Osteocyte (in vitro differentiated cells): Measurements from ENCODE around the gene NOTCH1. TPM values are rescaled to one million over a fixed set of nuclear protein-coding genes. Genes with fewer than 3 reads are reported as not detected.
A peak's percentile ranks its signal among the peaks of the same experiment; 100 is the strongest.

Source experiments
- DNase-seq: peaks from one replicate; pipeline ENCODE4 v3.0.0; 2021; ENCODE audit warnings: mixed read lengths; ENCODE audit not compliant: unreplicated experiment; ENCODE audit errors: extremely low spot score
- H3K27ac Mint-ChIP-seq: one replicate; pipeline ENCODE4 v1.8.0; 2021; ENCODE audit warnings: mild to moderate bottlenecking, mixed read lengths; ENCODE audit not compliant: unreplicated experiment
- H3K27me3 Mint-ChIP-seq: one replicate; pipeline ENCODE4 v1.8.0; 2021; ENCODE audit warnings: mixed read lengths; ENCODE audit not compliant: unreplicated experiment
- H3K36me3 Mint-ChIP-seq: one replicate; pipeline ENCODE4 v1.8.0; 2021; ENCODE audit warnings: mixed read lengths; ENCODE audit not compliant: unreplicated experiment
- H3K4me1 Mint-ChIP-seq: one replicate; pipeline ENCODE4 v1.8.0; 2021; ENCODE audit warnings: mixed read lengths; ENCODE audit not compliant: unreplicated experiment
- H3K4me3 Mint-ChIP-seq: one replicate; pipeline ENCODE4 v1.8.0; 2021; ENCODE audit warnings: mild to moderate bottlenecking, moderate library complexity, mixed read lengths; ENCODE audit not compliant: unreplicated experiment
- H3K9me3 Mint-ChIP-seq: one replicate; pipeline ENCODE4 v1.8.0; 2021; ENCODE audit warnings: mixed read lengths; ENCODE audit not compliant: unreplicated experiment
- CTCF ChIP-seq: fragments of 200-600 bp; sonication (generic); IDR thresholded peaks from 2 replicates; pipeline ENCODE4 v1.5.0; 2021; ENCODE audit warnings: antibody characterized with exemption, mild to moderate bottlenecking, moderate library complexity
- total RNA-seq: library from RNA; stranded (reverse); gene quantifications from 2 replicates; pipeline ENCODE4 v1.2.1, GENCODE V29; 2021

The NOTCH1 gene
- total RNA-seq, 1 donor from 2014 or later = 44.9 TPM

DNA sequence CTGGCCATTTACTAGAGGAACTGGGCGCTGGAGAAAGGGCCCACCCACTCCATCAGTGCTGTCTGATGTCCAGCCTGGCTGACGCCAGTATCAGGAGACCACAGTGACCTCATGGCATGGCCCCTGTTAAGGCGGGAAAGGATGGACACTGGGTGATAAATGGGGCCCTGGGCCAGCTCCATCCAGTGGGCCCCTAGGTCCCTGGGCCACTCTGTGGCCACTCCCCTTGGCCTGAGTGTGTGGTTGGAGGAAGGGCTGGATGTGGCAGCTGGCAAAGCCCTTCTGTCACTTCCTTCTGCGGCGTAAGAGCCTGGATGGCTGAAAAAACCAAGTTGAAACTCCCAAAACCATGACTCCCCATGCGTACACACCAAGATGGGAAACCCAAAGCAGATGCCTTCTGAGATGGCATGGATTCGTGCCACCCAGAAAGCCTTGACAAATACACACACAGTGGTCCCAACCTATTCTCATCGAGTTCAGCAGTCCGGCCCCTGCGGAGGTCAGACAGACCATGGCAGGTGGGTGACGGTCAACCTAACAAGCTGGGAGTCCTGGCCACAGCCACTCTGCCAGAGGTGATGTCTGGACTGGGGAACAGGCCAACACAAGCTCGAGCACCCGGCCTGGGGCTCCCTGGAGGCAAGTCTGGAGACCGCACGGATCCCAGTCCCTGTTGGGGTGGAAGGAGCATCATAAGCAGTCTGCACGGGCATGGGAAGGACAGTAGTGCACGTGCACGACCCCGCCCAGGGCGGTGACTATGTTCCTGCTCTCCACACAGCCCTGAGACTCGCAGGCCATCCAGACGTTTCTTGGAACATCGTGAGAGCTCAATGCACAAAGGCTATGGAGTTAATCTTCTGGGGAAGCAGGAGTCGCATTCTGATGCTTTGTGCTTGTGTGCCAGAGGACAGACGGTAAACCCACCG, 45.2 kb upstream of the NOTCH1 start:
- Mint-ChIP-seq H3K36me3 (no peaks in the 10 kb centered on the region), H3K27me3 (no peaks in the 10 kb centered on the region), H3K4me1 (peaks cover 14% of the 10 kb centered on the region), H3K27ac (no peak overlapping the region), H3K4me3 (no peak overlapping the region), H3K9me3 (no peaks in the 10 kb centered on the region)
- no peak for TF ChIP-seq CTCF
- DNase-seq = no peak

- peaks cover 15% of the 10 kb centered on the region for H3K4me1 Mint-ChIP-seq
- no peak for TF ChIP-seq CTCF
- H3K27me3 Mint-ChIP-seq = no peaks in the 10 kb centered on the region
- H3K27ac Mint-ChIP-seq = no peak overlapping the region
- H3K9me3 Mint-ChIP-seq = no peaks in the 10 kb centered on the region
- no peak for DNase-seq
- no peak overlapping the region for H3K4me3 Mint-ChIP-seq
- H3K36me3 Mint-ChIP-seq = no peaks in the 10 kb centered on the region
Observed at GRCh38 chr9:136589766-136590763, 44.2 kb upstream of the NOTCH1 start.

- no peak for TF ChIP-seq CTCF
Observed at GRCh38 chr9:136588663-136589464, 43.0 kb upstream of the NOTCH1 start.

DNA sequence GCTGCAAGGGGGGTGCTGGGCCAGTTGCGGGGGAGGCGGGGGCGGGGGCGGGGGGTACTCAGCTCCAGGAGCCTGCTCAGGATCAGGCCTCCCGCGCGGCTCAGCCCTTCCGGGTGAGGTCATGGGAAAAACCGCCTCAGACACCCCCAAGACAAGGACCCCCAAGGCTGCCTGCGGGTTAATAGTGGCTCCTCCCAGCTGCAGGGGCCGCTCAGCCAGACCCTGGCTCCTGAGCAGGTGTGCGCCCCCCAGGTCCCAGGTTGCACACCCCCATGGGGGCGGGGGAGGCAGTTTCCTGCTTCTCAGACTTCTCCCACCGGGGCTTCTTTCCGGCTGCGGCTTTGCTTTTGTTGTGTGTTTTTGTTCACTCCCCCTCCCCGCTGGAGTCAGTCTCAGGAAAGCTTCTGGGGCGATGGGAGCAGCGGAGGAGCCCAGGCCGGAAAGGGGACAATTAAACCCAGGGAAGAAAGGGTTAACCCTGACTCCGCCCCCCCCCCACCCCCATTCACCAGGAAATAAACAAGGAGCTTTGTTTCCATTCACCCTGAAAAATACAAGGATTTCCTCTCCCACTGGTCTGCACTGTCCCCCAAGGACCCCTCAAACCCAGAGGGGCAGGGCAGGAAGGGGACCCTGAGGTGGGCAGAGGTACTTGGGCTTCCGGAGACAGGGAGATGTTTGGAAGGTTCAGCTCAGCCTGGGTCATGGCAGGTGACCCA, 42.3 kb upstream of the NOTCH1 start:
- no peak for TF ChIP-seq CTCF
- Mint-ChIP-seq H3K36me3 (no peaks in the 10 kb centered on the region), H3K4me3 (no peak overlapping the region)

More at GRCh38 chr9:136588663-136589464, 43.0 kb upstream of the NOTCH1 start:
- Mint-ChIP-seq H3K27me3 (no peaks in the 10 kb centered on the region), H3K9me3 (no peaks in the 10 kb centered on the region), H3K4me1 (peaks cover 15% of the 10 kb centered on the region), H3K4me3 (no peak overlapping the region), H3K36me3 (no peaks in the 10 kb centered on the region), H3K27ac (peak overlapping the region; percentile 52)
- no peak for DNase-seq

More for the DNA sequence above, 42.3 kb upstream of the NOTCH1 start:
- no peak for DNase-seq
- Mint-ChIP-seq H3K27me3 (no peaks in the 10 kb centered on the region), H3K9me3 (no peaks in the 10 kb centered on the region), H3K27ac (peak overlapping the region; percentile 52), H3K4me1 (peaks cover 15% of the 10 kb centered on the region)
